HL-60/S4 treated with phorbol 12-myristate 13-acetate at 8.2 ng/mL for 4 days and 3 days (cell line): ENCODE results near the gene ZNF284.

ENCODE experiments used
- in situ Hi-C: fragments of 300-500 bp; cut with MboI; formaldehyde crosslinking; loops from 2 replicates; pipeline ENCODE4 v1.15.0; 2022; ENCODE audit warnings: low sequenced_read_pairs

ZNF284 gene

DNA sequence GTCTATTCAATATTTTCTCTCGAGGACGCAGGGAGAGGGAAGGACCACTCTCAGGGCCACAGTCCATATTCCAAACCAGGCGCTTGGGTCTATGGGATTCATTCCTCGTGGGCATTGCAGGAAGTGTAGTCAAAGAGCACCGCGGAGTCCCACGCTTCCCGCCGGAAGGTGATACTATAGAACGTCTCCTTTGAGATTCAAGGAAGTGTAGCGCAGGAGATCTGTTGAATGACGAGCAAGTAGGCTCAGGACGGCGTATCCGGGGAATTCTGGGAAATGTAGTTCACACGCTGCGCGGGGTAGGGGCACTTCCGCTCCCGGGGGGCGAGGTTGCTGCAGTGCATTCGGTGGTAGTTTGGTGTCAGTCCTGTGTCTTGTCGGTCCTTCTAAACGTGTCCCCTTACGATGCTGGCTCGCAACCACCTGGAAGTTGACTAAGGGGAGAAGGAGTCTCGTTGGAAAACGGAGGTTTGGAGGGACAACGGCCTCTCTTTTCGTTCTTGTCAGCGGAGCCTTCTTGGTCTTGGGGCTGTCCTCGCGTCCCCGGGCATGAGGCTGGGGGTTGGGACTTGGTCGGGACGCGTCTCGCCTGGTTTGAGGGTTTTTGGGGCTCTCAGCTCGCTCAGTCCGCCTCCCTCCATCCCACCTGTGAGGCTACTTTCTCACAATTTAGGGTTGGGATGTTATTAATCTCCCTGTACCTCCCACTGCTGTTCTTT, at the start of gene ZNF284:
ZNF284 (plus strand) TSS at position 336 of the 719 bp plus-strand sequence. CDS start 4,231 bp downstream, outside the sequence.
- in situ Hi-C loops: no loop called here

- in situ Hi-C loops: no loop called here
These were observed 47.1 kb upstream of the ZNF284 start for GRCh38 chr19:44024900-44025216.

GRCh38 chr19:44025217-44025936, 46.6 kb upstream of the ZNF284 start, which contains the start of gene ZNF222:
ZNF222 (plus strand) TSS chr19:44025379; CDS start chr19:44025437, 58 bp downstream.
- in situ Hi-C loops: no loop called here

DNA sequence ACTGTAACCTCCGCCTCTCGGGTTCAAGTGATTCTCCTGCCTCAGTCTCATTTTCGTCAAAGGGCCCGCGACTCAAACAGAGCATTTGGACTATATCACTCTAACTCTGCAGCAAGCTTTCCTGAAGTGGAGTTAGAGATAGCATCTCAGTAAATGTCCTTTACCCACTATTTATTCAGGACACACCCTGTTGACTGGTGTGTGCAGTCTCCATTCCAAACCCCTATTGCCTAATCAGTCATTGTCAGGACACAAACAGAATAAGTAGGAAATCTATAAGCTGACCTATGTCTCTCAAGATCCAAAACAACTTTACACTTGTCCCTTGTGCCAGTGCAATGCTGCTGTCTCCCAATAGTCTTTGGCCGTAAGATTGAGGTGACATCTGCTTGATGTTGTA, 45.3 kb upstream of the ZNF284 start:
- in situ Hi-C loops: no loop called here

- in situ Hi-C loops: no loop called here
These were observed 39.9 kb upstream of the ZNF284 start for GRCh38 chr19:44032001-44032610.

DNA sequence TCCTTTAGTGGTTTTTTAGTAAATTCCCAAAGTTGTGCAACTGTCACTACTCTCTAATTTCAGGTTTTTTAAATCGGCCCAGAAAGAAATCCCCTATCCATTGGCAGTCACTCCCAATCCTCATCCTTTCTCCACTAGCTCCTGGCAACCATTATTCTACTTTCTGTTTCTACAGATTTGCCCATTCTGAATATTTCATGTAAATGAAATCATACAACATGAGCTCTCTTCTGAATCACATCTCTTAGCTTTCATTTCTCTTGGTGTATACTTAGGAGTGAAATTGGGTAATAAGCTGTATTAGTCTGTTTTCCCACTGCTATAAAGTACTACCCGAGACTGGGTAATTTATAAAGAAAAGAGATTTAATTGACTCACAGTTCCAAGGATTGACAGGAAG, 29.8 kb upstream of the ZNF284 start:
- in situ Hi-C loops: no loop called here

DNA sequence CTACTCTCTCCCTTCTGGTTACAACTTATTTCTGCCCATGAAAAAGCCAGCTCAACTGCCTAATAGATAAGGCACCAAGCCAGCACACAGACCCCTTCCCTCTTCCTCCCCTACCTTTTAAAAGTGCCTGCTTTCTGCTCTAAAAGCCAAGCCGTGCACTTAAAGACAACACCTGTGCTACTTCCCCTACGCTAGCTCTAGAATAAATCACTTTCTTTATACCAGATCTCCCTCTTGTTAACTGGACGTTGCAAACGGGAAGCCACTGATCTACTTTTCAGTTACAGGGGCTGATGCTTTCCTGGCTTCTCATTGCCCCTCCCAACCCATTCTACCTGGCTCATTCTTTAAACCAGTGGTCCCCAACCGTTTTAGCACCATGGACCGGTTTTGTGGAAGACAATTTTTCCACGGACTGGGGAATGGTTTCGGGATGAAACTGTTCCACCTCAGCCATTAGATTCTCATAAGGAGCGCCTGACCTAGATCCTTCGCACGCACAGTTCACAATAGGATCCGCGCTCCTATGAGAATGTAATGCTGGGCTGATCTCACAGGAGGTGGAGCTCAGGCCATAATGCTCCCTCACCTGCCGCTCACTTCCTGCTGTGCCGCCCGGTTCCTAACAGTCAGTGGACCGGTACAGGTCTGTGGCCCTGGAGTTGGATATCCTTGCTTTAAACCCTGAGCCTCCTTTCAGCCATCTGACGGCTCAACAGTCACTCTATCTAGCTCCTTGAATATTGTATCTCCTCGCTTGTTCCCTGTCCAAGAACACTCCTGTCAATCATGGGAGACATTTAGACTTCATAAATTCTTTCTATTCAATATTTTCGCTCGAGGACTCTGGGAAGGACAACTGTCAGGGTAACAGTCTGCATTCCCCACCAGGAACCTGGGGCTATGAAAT, 21.0 kb upstream of the ZNF284 start:
- in situ Hi-C loops: no loop called here

GRCh38 chr19:44051650-44052402, 20.1 kb upstream of the ZNF284 start, which contains the start of gene ZNF223:
ZNF223 (plus strand) TSS chr19:44052036; CDS start chr19:44055177, 3,141 bp downstream.
- in situ Hi-C loops: no loop called here

GRCh38 chr19:44055870-44056269, 16.1 kb upstream of the ZNF284 start:
- in situ Hi-C loops: no loop called here

- in situ Hi-C loops: no loop called here
These were observed 12.7 kb upstream of the ZNF284 start for GRCh38 chr19:44059229-44059628.

- in situ Hi-C loops: no loop called here
These were observed 10.9 kb upstream of the ZNF284 start for GRCh38 chr19:44061038-44061437.

DNA sequence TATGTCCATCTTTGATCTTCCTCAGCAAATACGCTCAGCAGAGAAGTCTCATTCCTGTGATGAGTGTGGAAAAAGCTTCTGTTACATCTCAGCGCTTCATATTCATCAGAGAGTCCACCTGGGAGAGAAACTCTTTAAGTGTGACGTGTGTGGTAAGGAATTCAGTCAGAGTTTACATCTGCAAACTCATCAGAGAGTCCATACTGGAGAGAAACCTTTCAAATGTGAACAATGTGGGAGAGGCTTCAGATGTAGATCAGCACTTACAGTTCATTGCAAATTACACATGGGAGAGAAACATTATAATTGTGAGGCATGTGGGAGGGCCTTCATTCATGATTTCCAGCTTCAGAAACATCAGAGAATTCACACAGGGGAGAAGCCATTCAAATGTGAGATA, 5.7 kb upstream of the ZNF284 start:
- in situ Hi-C loops: no loop called here

- in situ Hi-C loops: no loop called here
These were observed 2.5 kb upstream of the ZNF284 start for GRCh38 chr19:44069415-44069814.

DNA sequence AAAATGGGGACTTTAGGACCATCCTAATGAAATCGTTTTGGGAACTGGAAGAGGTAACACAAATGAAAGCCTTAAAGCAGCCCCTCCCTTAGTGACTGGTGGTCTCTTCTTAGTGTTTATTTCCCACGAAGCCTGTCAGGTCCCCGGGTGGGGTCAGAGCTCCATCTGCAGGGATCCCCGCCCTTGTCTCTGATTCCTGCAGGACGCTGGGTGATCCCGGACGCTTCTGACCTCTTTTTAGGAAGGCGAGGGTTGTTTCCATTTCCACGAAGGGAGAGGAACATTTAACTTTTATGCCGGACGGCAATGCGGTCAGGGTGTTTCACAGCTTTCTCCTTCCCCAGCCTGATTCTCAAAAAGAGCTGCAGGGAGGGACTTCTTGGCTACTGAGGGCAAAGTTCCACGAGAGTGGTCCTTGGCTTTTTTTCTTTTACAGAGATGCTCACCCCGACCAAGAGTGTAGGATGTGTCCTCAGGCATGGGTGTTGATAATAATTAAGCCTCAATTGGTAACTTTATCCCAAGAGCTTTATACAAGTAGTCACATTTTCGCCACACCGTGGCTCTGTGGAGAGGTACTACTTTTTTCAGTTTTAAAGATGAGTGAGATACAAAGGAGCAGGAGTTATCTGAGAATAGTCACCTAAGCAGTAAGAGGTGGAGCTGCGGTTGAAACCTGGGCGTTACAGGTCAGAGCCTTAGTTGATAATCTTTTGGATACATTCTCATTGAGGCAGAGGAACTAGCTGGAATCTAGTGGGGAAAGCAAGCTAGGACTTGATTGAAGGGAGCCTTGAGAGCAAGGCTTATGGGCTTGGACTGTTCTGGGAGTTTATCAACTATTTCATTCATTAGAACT, 813 bp downstream of the ZNF284 start:
- in situ Hi-C loops: no loop called here

GRCh38 chr19:44076325-44076724, 4.4 kb downstream of the ZNF284 start:
- in situ Hi-C loops: no loop called here

DNA sequence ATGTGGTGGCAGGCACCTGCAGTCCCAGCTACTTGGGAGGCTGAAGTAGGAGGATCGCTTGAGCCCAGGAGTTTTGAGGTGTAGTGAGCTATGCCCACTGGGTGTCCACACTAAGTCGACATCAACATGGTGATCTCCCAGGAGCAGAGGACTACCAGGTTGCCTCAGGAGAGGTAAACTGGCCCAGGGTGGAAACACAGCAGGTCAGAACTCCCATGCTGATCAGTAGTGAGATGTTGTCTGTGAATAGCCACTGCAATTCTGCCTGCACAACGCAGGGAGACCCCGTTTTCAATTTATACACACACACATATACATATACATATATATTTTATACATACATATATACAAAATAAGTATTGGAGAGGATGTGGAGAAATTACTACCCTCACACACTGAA, 20.1 kb downstream of the ZNF284 start:
- in situ Hi-C loops: no loop called here

DNA sequence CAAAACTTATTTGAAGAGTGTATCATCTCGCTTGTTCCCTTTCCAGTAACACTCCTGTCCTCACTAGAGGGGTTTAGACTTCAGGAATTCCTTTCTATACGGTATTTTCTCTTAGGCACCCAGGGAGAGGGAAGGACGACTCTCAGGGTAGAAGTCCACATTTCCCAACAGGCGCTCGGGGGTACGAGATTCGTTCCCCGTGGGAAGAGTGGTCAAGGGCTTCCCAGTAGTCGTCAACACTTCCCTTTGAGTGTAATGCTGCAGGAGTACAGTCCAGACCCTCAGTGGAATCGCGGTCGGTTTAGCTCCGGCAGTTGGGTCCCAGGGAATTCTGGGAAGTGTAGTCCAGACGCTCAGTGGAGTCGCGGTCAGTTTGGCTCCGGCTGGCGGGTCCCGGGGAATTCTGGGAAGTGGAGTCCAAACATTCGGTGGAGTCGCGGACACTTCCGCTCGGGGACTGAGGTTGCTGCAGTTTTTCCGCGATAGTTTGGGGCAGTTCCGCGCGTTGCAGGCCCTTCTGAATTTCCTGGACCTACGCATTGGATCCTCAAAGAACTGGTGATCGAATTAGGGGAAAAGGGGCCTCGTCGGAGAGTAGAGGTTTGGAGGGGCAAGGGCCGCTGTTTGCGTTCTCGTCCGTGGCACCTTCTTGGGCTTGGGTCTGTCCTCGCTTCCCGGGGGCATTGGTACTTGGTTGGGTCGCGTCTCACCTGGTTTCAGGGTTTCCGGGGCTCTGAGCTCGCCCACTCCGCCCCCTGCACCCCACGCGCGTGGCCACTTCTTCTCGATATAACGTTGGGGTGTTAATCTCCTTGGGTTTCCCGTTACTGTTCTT, 22.2 kb downstream of the ZNF284 start, which contains the start of gene ZNF224:
ZNF224 (plus strand) TSS at position 431 of the 835 bp plus-strand sequence. CDS start 3,513 bp downstream, outside the sequence.
- in situ Hi-C loops: no loop called here

- in situ Hi-C loops: no loop called here
These were observed 35.8 kb downstream of the ZNF284 start for GRCh38 chr19:44107751-44108150.
